Measurements from ENCODE around the gene TSTD1. TPM values are rescaled to one million over a fixed set of nuclear protein-coding genes. Genes with fewer than 3 reads are reported as not detected.

Gene TSTD1
- total and polyA plus RNA-seq, 10 of the 15 experiments (the other 5 are each of a cell fraction or from before 2014, with no cell fraction given): 33.3 to 145 (median 89.4) TPM

DNA sequence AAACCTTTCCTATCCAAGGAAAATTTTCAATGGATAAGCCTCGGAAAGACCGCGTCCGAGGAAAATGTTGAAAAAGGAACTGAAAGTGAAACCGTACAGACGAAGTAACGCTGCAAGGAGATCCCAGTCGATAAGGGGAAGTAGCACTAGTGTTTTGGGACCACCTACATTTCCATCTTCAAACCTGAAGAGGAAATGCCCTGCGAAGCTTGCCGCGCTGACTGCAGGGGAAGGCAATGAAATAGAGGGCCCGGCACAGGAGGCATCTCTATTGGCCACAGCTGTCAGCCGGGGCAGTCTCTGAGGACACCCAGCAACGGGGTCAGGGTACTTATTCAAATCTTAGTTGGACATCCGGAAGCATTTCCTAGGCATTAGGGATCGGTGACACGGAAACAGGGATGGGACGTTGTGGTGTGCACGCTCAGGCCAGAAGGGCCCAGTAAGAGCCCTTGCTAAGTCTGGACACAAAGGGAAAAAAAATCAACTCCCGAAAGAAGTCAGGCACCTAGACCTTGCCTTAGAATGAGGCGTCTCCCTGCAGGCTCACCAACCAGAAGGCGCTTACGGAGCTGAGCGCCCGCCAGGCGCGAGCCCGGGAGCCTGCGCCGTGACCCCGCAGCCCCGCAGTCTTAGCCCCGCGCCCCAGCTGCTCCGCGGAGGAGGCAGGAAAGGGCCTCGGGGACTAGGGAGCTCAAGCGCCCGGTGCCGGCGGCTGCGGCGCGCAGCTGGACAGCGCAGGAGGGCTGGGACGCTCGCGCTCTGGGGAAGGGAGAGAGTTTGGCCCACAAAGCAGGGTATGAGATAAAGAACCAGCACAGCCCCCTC is 6.4 kb upstream of the TSTD1 start (continued):
- no peak for TF ChIP-seq TARDBP (IDR thresholded peaks at IDR 0.05; ENCODE audit: borderline replicate concordance)
- peak in 1 of 2 experiments; percentile 73; a peak in 3 of 4 replicates for TF ChIP-seq EP300 (IDR thresholded peaks at IDR 0.05; ENCODE audit: borderline replicate concordance in 1 of 2, control insufficient read depth in 1 of 2, low read depth in 2 of 2, low read length in 2 of 2)
- TF ChIP-seq DPF2 (IDR thresholded peaks at IDR 0.05): peak; percentile 87
- no peak for TF ChIP-seq SRF (IDR thresholded peaks at IDR 0.05; ENCODE audit: low read depth in 2 of 2, low read length in 2 of 2)
- no peak for TF ChIP-seq NRF1 (conservative IDR thresholded peaks at IDR 0.05; ENCODE audit: low read depth, low read length)
- peak; percentile 31; the same call in 1 of the 2 replicates for TF ChIP-seq CREM (IDR thresholded peaks at IDR 0.05; ENCODE audit: low read depth)
- no peak for TF ChIP-seq TCF3 (IDR thresholded peaks at IDR 0.05; ENCODE audit: borderline replicate concordance, insufficient read depth, low read depth, low read length)
- TF ChIP-seq CHD4 (IDR thresholded peaks at IDR 0.05): no peak
- 0 out of 2 replicates have a peak, but pooled peaks have one; percentile 23 for TF ChIP-seq CBX5 (IDR thresholded peaks at IDR 0.05; ENCODE audit: low read depth)
- TF ChIP-seq ATF7 (IDR thresholded peaks at IDR 0.05; ENCODE audit: low read depth): peak; percentile 60; the same call in 1 of the 2 replicates
- TF ChIP-seq FOXM1 (IDR thresholded peaks at IDR 0.05; ENCODE audit: low read depth, low read length): no peak
- TF ChIP-seq HSF1 (IDR thresholded peaks at IDR 0.05; ENCODE audit: low read depth, low read length): no peak
- TF ChIP-seq SIN3A (IDR thresholded peaks at IDR 0.05; ENCODE audit: low read depth, low read length): 0 out of 2 replicates have a peak, but pooled peaks have one; percentile 33
- TF ChIP-seq IRF5 (IDR thresholded peaks at IDR 0.05; ENCODE audit: borderline replicate concordance): no peak
- 0 out of 2 replicates have a peak, but pooled peaks have one; percentile 30 for TF ChIP-seq SMARCA5 (IDR thresholded peaks at IDR 0.05)
- 0 out of 2 replicates have a peak, but pooled peaks have one; percentile 18 for TF ChIP-seq CBFB (IDR thresholded peaks at IDR 0.05; ENCODE audit: low read depth)
- TF ChIP-seq BRCA1 (IDR thresholded peaks at IDR 0.05; ENCODE audit: low read depth, low read length): no peak
- peak; percentile 93 for TF ChIP-seq IRF4 (IDR thresholded peaks at IDR 0.05; ENCODE audit: low read depth, low read length)
- TF ChIP-seq MEF2A (IDR thresholded peaks at IDR 0.05; ENCODE audit: insufficient read depth, low read depth, low read length): 0 out of 2 replicates have a peak, but pooled peaks have one; percentile 34
- TF ChIP-seq SKIL (IDR thresholded peaks at IDR 0.05; ENCODE audit: low read depth, poor library complexity, severe bottlenecking): peak; percentile 61
- TF ChIP-seq GABPA (IDR thresholded peaks at IDR 0.05; ENCODE audit: low read depth): peak; percentile 36; the same call in 1 of the 2 replicates
- TF ChIP-seq RAD21 (IDR thresholded peaks at IDR 0.05; ENCODE audit: insufficient read depth, low read depth, low read length): no peak
- no peak for TF ChIP-seq JUNB (IDR thresholded peaks at IDR 0.05)
- TF ChIP-seq POLR2AphosphoS5 (IDR thresholded peaks at IDR 0.05; ENCODE audit: low read length): peak; percentile 38; the same call in 1 of the 2 replicates
- TF ChIP-seq IKZF2 (IDR thresholded peaks at IDR 0.05): peak; percentile 98
- TF ChIP-seq ESRRA (IDR thresholded peaks at IDR 0.05; ENCODE audit: low read length): no peak
- TF ChIP-seq SREBF2 (IDR thresholded peaks at IDR 0.05; ENCODE audit: low read length): no peak
- TF ChIP-seq SMAD5 (IDR thresholded peaks at IDR 0.05; ENCODE audit: low read depth): no peak
